ENCODE results near the gene RET.

Gene RET

GRCh38 chr10:43166880-43167497 is 90.1 kb downstream of the RET start:
- no peak overlapping the region for H3K4me3 ChIP-seq
- TF ChIP-seq CTCF (IDR thresholded peaks at IDR 0.05) = no peak
- no peak overlapping the region for H3K27ac ChIP-seq
- no peak for DNase-seq (ENCODE audit: low spot score)

- no peak overlapping the region for H3K27ac ChIP-seq
- TF ChIP-seq CTCF (IDR thresholded peaks at IDR 0.05) = no peak
- no peak for DNase-seq (ENCODE audit: low spot score)
- no peak overlapping the region for H3K4me3 ChIP-seq
Measured at GRCh38 chr10:43167498-43167889, 90.6 kb downstream of the RET start.

GRCh38 chr10:43170491-43170890 is 93.6 kb downstream of the RET start:
- TF ChIP-seq CTCF (IDR thresholded peaks at IDR 0.05) = no peak
- no peak for DNase-seq (ENCODE audit: low spot score)
- no peak overlapping the region for H3K27ac ChIP-seq
- H3K4me3 ChIP-seq = no peak overlapping the region

GRCh38 chr10:43172645-43173044 is 95.8 kb downstream of the RET start:
- Histone ChIP-seq H3K27ac (no peak overlapping the region), H3K4me3 (no peak overlapping the region)
- TF ChIP-seq CTCF (IDR thresholded peaks at IDR 0.05) = no peak
- no peak for DNase-seq (ENCODE audit: low spot score)

GRCh38 chr10:43173120-43173519 is 96.3 kb downstream of the RET start:
- Histone ChIP-seq H3K4me3 (no peak overlapping the region), H3K27ac (no peak overlapping the region)
- TF ChIP-seq CTCF (IDR thresholded peaks at IDR 0.05) = no peak
- no peak for DNase-seq (ENCODE audit: low spot score)

- TF ChIP-seq CTCF (IDR thresholded peaks at IDR 0.05) = no peak
- DNase-seq (ENCODE audit: low spot score) = no peak
- H3K4me3 ChIP-seq = no peak overlapping the region
- no peak overlapping the region for H3K27ac ChIP-seq
Measured at GRCh38 chr10:43174969-43175368, 98.1 kb downstream of the RET start.

GRCh38 chr10:43176271-43176670 is 99.4 kb downstream of the RET start:
- no peak overlapping the region for H3K27ac ChIP-seq
- no peak for TF ChIP-seq CTCF (IDR thresholded peaks at IDR 0.05)
- no peak overlapping the region for H3K4me3 ChIP-seq
- no peak for DNase-seq (ENCODE audit: low spot score)

Measured in coronary artery (tissue), 2 donors.